OCI-LY3 (cell line): Measurements from ENCODE around the gene TMEM91.

ENCODE experiments used
- EZH2phosphoT487 ChIP-seq: fragments of 200-600 bp; shearing (Covaris generic); IDR thresholded peaks from 2 replicates; pipeline ENCODE4 v1.6.1; 2018; ENCODE audit warnings: antibody characterized with exemption, mixed run types, low read depth
- TF ChIP-seq, protein P1 (sequence below): fragments of 200-600, 300-600 bp; sonication (generic); IDR thresholded peaks from 2 replicates; pipeline ENCODE4 v1.5.1; 2014; ENCODE audit warnings: antibody characterized with exemption, low read length, low read depth

DNA sequence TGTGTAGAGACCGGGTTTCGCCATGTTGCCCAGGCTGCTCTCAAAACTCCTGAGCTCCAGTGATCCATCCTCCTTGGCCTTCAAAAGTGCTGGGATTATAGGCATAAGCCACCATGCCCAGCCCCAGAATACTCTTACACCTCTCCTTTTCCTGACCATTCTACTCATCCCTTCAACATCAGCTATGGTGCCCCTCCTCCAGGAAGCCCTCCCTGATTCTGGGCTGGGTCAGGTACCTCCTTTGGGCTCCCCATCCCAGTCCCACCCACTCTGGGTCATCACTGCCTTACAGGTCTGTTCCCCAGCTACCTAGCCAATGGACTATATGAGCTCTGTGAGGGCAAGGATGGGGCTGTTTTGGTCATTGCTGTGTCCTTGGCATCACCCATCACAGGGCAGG is 32.2 kb upstream of the TMEM91 start:
- TF ChIP-seq, protein P1, sequence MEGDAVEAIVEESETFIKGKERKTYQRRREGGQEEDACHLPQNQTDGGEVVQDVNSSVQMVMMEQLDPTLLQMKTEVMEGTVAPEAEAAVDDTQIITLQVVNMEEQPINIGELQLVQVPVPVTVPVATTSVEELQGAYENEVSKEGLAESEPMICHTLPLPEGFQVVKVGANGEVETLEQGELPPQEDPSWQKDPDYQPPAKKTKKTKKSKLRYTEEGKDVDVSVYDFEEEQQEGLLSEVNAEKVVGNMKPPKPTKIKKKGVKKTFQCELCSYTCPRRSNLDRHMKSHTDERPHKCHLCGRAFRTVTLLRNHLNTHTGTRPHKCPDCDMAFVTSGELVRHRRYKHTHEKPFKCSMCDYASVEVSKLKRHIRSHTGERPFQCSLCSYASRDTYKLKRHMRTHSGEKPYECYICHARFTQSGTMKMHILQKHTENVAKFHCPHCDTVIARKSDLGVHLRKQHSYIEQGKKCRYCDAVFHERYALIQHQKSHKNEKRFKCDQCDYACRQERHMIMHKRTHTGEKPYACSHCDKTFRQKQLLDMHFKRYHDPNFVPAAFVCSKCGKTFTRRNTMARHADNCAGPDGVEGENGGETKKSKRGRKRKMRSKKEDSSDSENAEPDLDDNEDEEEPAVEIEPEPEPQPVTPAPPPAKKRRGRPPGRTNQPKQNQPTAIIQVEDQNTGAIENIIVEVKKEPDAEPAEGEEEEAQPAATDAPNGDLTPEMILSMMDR = no peak
- no peak for TF ChIP-seq EZH2phosphoT487
